HepG2 (cell line): ENCODE data around the gene SRSF10. TPM values are rescaled to one million over a fixed set of nuclear protein-coding genes. Genes with fewer than 3 reads are reported as not detected.

Source experiments
- ATF4 ChIP-seq, 2 experiments: fragments of 450-650 bp in 1 of 2; sonication (generic) in 1 of 2; formaldehyde crosslinking; IDR thresholded peaks; 2 replicates each; pipeline versions ENCODE4 v1.5.0 to v1.8.0; 2020 to 2022; ENCODE audit warnings: mild to moderate bottlenecking in 1 of 2, missing genetic modification reagents in 1 of 2
- ATF7 ChIP-seq, 2 experiments: fragments of 450-650 bp in 1 of 2; sonication (generic) in 1 of 2; formaldehyde crosslinking in 1 of 2; IDR thresholded peaks; 2 replicates each; pipeline versions ENCODE4 v1.4.0 to v1.6.1; 2016 to 2020; ENCODE audit warnings: antibody characterized with exemption in 1 of 2, mild to moderate bottlenecking in 1 of 2, missing genetic modification reagents in 1 of 2
- CENPT ChIP-seq: sonication (generic); formaldehyde crosslinking; IDR thresholded peaks from 2 replicates; pipeline ENCODE4 v1.8.0; 2022; ENCODE audit warnings: low read depth, mild to moderate bottlenecking, moderate library complexity, missing genetic modification reagents
- JUN ChIP-seq: sonication (generic); formaldehyde crosslinking; IDR thresholded peaks from 2 replicates; pipeline ENCODE4 v1.4.0; 2020; ENCODE audit warnings: mild to moderate bottlenecking, missing genetic modification reagents
- PLRG1 ChIP-seq: fragments of 450-650 bp; conservative IDR thresholded peaks from 2 replicates; pipeline ENCODE4 v1.6.1; 2016
- PRPF4 ChIP-seq: fragments of 200-400 bp; formaldehyde crosslinking; IDR thresholded peaks from 2 replicates; pipeline ENCODE4 v1.6.1; 2016; ENCODE audit warnings: low read length, low read depth; ENCODE audit not compliant: poor library complexity, severe bottlenecking
- TAF15 ChIP-seq: fragments of 200-400 bp; formaldehyde crosslinking; IDR thresholded peaks from one replicate; pipeline ENCODE4 v1.6.1; 2018; ENCODE audit warnings: mild to moderate bottlenecking, low read depth, low read length; ENCODE audit not compliant: poor library complexity, severe bottlenecking
- ZMYM3 ChIP-seq: sonication (generic); formaldehyde crosslinking; IDR thresholded peaks from 2 replicates; pipeline ENCODE4 v1.5.1; 2020; ENCODE audit warnings: mild to moderate bottlenecking, missing genetic modification reagents
- ZNF18 ChIP-seq: sonication (generic); formaldehyde crosslinking; IDR thresholded peaks from 2 replicates; pipeline ENCODE4 v1.8.0; 2022; ENCODE audit warnings: mild to moderate bottlenecking, missing genetic modification reagents; ENCODE audit not compliant: insufficient replicate concordance
- ZNF205 ChIP-seq: IDR thresholded peaks from 2 replicates; pipeline ENCODE4 v1.6.1; 2018; ENCODE audit warnings: missing biosample characterization, missing genetic modification reagents
- ZNF460 ChIP-seq: sonication (generic); formaldehyde crosslinking; IDR thresholded peaks from 2 replicates; pipeline ENCODE4 v1.5.1; 2020; ENCODE audit warnings: missing genetic modification reagents, mild to moderate bottlenecking, borderline replicate concordance
- ZNF839 ChIP-seq: sonication (generic); formaldehyde crosslinking; IDR thresholded peaks from 2 replicates; pipeline ENCODE4 v1.4.0; 2020; ENCODE audit warnings: missing genetic modification reagents, mild to moderate bottlenecking, borderline replicate concordance
- polyA plus RNA-seq, 8 experiments: library from polyadenylated mRNA; depleted of rRNA in 3 of 8; stranded (reverse) in 7 of 8; unstranded in 1 of 8; fragments of >200 nt; fragmentation: Illumina TruSeq in 4 of 8; extraction: Trizol in 4 of 8; gene quantifications; 2 replicates each; pipeline versions ENCODE4 v1.2.1 to v1.2.3, GENCODE V29; 2011 to 2016; ENCODE audit warnings: low read depth in 4 of 8, missing spikeins in 1 of 8, mixed read lengths in 1 of 8; ENCODE audit not compliant: insufficient read depth in 1 of 8
- total RNA-seq, 5 experiments: library from RNA; depleted of rRNA; stranded (reverse); fragments of >200 nt; fragmentation: Illumina TruSeq; extraction: Trizol; gene quantifications; 2 replicates each; pipeline ENCODE4 v1.2.3, GENCODE V29; 2016; ENCODE audit warnings: low read depth in 1 of 5
- TF ChIP-seq, protein P1 (sequence below): sonication (generic); formaldehyde crosslinking; IDR thresholded peaks from 2 replicates; pipeline ENCODE4 v1.4.0; 2020; ENCODE audit warnings: missing genetic modification reagents, borderline replicate concordance
- TF ChIP-seq, protein P2 (sequence below): sonication (generic); formaldehyde crosslinking; IDR thresholded peaks from 2 replicates; pipeline ENCODE4 v1.5.0; 2020; ENCODE audit warnings: missing genetic modification reagents

SRSF10 gene
- total and polyA plus RNA-seq, 2 of the 13 experiments (the other 11 are each of a cell fraction or from before 2014, with no cell fraction given): 126 to 186 TPM

DNA sequence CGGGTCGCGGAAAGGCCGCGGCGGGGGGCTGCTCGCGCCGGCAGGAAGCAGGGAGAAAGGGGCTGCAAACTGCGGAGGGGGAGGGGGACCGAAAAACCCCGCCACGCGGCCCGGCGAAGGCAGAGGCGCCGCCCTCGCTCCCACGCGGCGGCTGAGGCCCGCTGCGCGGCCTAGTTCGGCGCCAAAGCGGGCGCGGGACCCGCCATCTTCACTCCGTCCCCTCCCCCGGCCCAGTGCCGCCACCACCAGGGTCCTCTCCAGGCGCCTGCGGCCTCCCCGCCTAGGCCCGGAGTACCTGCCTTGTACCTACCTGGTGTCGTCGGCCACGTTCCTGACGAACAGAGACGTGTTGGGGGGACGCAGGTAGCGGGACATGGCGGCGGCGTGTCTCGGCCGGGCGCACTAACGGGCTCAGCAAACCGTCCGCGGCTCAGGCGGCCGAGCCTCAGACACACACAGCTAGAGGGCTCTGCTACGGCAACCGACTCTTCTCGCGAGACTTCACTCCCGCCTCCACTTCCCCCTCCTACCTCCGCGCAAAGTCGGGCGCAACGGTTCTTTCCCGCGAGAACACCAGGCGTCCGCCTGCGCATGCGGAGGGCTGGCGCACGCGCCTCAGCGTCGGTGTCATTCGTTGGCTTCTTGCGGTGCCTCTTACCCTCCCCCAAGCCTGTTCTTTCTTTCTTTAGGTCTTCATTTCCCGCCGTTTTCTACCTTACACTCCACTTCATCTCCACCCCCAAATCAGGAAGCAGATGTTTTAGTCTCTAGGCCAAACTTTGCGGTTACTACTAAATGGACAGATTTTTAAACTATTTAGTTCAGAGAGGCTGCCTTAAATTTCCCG, at the start of gene SRSF10 (continued):
- TF ChIP-seq ATF4 (CRISPR knock-in tag; IDR thresholded peaks at IDR 0.05) (no peak; a peak in 1 of 4 replicates), TAF15 (no peak), ATF7 (IDR thresholded peaks at IDR 0.05) (no peak), ATF7 (CRISPR knock-in tag; IDR thresholded peaks at IDR 0.05) (0 out of 2 replicates have a peak, but pooled peaks have one; percentile 72), CENPT (CRISPR knock-in tag) (peak; percentile 97), PLRG1 (no peak), ZNF839 (CRISPR knock-in tag) (0 out of 2 replicates have a peak, but pooled peaks have one; percentile 65), ZNF460 (no peak), JUN (CRISPR knock-in tag) (peak; percentile 31; the same call in 1 of the 2 replicates), ZNF205 (CRISPR knock-in tag) (peak; percentile 79), ZMYM3 (CRISPR knock-in tag) (peak; percentile 47; the same call in 1 of the 2 replicates), ZNF18 (CRISPR knock-in tag) (peak; percentile 70), PRPF4 (no peak)
- TF ChIP-seq, protein P1, sequence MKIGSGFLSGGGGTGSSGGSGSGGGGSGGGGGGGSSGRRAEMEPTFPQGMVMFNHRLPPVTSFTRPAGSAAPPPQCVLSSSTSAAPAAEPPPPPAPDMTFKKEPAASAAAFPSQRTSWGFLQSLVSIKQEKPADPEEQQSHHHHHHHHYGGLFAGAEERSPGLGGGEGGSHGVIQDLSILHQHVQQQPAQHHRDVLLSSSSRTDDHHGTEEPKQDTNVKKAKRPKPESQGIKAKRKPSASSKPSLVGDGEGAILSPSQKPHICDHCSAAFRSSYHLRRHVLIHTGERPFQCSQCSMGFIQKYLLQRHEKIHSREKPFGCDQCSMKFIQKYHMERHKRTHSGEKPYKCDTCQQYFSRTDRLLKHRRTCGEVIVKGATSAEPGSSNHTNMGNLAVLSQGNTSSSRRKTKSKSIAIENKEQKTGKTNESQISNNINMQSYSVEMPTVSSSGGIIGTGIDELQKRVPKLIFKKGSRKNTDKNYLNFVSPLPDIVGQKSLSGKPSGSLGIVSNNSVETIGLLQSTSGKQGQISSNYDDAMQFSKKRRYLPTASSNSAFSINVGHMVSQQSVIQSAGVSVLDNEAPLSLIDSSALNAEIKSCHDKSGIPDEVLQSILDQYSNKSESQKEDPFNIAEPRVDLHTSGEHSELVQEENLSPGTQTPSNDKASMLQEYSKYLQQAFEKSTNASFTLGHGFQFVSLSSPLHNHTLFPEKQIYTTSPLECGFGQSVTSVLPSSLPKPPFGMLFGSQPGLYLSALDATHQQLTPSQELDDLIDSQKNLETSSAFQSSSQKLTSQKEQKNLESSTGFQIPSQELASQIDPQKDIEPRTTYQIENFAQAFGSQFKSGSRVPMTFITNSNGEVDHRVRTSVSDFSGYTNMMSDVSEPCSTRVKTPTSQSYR: peak; percentile 80
- TF ChIP-seq, protein P2, sequence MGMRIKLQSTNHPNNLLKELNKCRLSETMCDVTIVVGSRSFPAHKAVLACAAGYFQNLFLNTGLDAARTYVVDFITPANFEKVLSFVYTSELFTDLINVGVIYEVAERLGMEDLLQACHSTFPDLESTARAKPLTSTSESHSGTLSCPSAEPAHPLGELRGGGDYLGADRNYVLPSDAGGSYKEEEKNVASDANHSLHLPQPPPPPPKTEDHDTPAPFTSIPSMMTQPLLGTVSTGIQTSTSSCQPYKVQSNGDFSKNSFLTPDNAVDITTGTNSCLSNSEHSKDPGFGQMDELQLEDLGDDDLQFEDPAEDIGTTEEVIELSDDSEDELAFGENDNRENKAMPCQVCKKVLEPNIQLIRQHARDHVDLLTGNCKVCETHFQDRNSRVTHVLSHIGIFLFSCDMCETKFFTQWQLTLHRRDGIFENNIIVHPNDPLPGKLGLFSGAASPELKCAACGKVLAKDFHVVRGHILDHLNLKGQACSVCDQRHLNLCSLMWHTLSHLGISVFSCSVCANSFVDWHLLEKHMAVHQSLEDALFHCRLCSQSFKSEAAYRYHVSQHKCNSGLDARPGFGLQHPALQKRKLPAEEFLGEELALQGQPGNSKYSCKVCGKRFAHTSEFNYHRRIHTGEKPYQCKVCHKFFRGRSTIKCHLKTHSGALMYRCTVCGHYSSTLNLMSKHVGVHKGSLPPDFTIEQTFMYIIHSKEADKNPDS: no peak
